Coronary artery (tissue), 2 donors: Measurements from ENCODE around the gene STX12.

Experiments used
- DNase-seq: peaks from one replicate; pipeline ENCODE4 v3.0.0-alpha.2; 2017; ENCODE audit warnings: low spot score
- H3K27ac ChIP-seq, 2 donors: fragments of 200-600 bp; sonication (generic); one replicate each; pipeline ENCODE4 v1.5.1; 2016 to 2019
- H3K4me3 ChIP-seq: fragments of 200-600 bp; sonication (generic); 2 replicates; pipeline ENCODE4 v1.5.1; 2016; ENCODE audit warnings: mild to moderate bottlenecking, moderate library complexity
- TF ChIP-seq, protein P1 (sequence below): fragments of 200-600 bp; sonication (generic); IDR thresholded peaks from one replicate; pipeline ENCODE4 v1.5.1; 2019; ENCODE audit warnings: antibody characterized with exemption

Gene STX12

GRCh38 chr1:27741121-27741520 lies 31.9 kb upstream of the STX12 start:
- DNase-seq = no peak

GRCh38 chr1:27744556-27744955 lies 28.5 kb upstream of the STX12 start:
- Histone ChIP-seq H3K27ac (no peak overlapping the region), H3K4me3 (no peak overlapping the region)
- TF ChIP-seq, protein P1, sequence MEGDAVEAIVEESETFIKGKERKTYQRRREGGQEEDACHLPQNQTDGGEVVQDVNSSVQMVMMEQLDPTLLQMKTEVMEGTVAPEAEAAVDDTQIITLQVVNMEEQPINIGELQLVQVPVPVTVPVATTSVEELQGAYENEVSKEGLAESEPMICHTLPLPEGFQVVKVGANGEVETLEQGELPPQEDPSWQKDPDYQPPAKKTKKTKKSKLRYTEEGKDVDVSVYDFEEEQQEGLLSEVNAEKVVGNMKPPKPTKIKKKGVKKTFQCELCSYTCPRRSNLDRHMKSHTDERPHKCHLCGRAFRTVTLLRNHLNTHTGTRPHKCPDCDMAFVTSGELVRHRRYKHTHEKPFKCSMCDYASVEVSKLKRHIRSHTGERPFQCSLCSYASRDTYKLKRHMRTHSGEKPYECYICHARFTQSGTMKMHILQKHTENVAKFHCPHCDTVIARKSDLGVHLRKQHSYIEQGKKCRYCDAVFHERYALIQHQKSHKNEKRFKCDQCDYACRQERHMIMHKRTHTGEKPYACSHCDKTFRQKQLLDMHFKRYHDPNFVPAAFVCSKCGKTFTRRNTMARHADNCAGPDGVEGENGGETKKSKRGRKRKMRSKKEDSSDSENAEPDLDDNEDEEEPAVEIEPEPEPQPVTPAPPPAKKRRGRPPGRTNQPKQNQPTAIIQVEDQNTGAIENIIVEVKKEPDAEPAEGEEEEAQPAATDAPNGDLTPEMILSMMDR = no peak
- no peak for DNase-seq

More at GRCh38 chr1:27741121-27741520, 31.9 kb upstream of the STX12 start:
- Histone ChIP-seq H3K27ac (no peak overlapping the region), H3K4me3 (no peak overlapping the region)
- TF ChIP-seq, protein P1 = no peak

- no peak overlapping the region for H3K27ac ChIP-seq
- no peak overlapping the region for H3K4me3 ChIP-seq
- TF ChIP-seq, protein P1 = no peak
- DNase-seq = no peak
Measured at GRCh38 chr1:27745466-27745865, 27.6 kb upstream of the STX12 start.

GRCh38 chr1:27752360-27752759 lies 20.7 kb upstream of the STX12 start:
- H3K27ac ChIP-seq = peak overlapping the region in 1 of 2 donors; percentile 31
- TF ChIP-seq, protein P1 = no peak

DNA sequence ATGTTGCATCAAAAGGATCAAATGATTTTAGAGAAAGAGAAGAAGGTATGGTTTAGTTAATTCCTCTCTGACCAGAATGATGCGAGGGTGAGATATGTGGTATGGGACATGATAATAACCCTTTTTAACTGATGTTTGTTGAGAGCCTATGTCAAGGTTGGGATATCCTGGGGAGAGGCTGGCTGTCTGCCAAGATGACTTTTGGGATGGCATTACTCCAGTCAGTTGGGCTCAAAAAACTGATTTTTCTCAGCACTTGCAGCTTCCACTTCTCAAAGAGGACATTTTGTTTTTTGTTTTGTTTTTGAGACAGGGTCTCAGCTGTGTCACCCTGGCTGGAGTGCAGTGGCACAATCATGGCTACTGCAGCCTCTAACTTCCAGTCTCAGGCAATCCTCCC lies 17.7 kb upstream of the STX12 start:
- Histone ChIP-seq H3K27ac (no peak overlapping the region), H3K4me3 (no peak overlapping the region)
- TF ChIP-seq, protein P1 = no peak
- no peak for DNase-seq

More at GRCh38 chr1:27752360-27752759, 20.7 kb upstream of the STX12 start:
- no peak for DNase-seq
- no peak overlapping the region for H3K4me3 ChIP-seq

DNA sequence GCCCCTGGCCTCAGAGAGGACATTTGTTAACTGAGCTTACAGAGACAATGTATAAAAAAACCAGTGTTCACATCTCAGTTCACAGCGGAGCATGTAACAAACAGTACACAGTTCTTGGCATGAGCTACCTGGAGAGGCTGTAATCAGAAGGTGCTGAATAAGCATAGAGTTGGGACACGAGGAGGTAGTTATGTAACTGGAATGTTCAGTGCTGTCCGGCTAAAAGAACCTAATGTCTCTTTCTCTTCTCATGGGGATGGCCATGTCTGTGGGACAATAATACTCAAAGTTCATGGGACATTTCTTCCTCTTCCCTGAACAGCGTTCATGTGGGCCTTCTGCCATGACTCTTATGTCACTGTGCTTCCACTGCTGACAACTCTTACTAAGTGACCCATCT lies 17.2 kb upstream of the STX12 start:
- Histone ChIP-seq H3K27ac (no peak overlapping the region), H3K4me3 (no peak overlapping the region)
- DNase-seq = no peak
- TF ChIP-seq, protein P1 = no peak

DNA sequence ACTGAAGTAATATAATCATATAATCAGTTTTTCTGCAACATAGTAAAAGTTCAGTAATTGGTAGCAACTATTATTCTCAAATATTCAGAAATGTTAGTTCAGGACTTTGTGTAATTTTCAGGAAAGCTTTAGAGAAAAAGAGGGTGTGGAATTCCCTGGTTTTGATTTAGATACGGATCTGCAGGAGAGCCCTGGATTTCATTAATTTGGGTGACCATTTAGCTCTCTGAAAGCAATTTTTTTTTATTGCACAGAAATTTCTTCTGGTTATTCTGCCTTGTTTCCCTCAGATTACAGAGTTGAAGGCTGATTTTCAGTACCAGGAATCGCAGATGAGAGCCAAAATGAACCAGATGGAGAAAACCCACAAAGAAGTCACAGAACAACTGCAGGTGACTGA lies 13.8 kb upstream of the STX12 start:
- no peak overlapping the region for H3K27ac ChIP-seq
- H3K4me3 ChIP-seq = no peak overlapping the region
- TF ChIP-seq, protein P1 = no peak
- no peak for DNase-seq
